Ascending aorta (tissue), 2 donors: ENCODE results near the gene RAMP1. TPM values are rescaled to one million over a fixed set of nuclear protein-coding genes. Genes with fewer than 3 reads are reported as not detected.
A peak's percentile ranks its signal among the peaks of the same experiment; 100 is the strongest.

Source experiments
- DNase-seq, 2 donors: peaks; one replicate each; pipeline ENCODE4 v3.0.0-alpha.2; 2019; ENCODE audit warnings: low spot score in 2 of 2
- H3K27ac ChIP-seq, 2 donors: fragments of 200-600 bp; sonication (generic); one replicate each; pipeline ENCODE4 v1.5.1; 2016 to 2017; ENCODE audit warnings: mild to moderate bottlenecking in 1 of 2
- H3K27me3 ChIP-seq: fragments of 200-600 bp; sonication (generic); one replicate; pipeline ENCODE4 v1.5.1; 2017
- H3K36me3 ChIP-seq, 2 donors: fragments of 200-600 bp; sonication (generic); one replicate each; pipeline ENCODE4 v1.5.1; 2016
- H3K4me1 ChIP-seq, 2 donors: fragments of 200-600 bp; sonication (generic); one replicate each; pipeline ENCODE4 v1.5.1; 2016 to 2017; ENCODE audit warnings: mild to moderate bottlenecking in 1 of 2
- H3K4me3 ChIP-seq, 2 donors: fragments of 200-600 bp; sonication (generic); one replicate each; pipeline ENCODE4 v1.5.1; 2016 to 2017; ENCODE audit warnings: mild to moderate bottlenecking in 1 of 2
- H3K9me3 ChIP-seq, 2 donors: fragments of 200-600 bp; sonication (generic); one replicate each; pipeline ENCODE4 v1.5.1; 2016
- intact Hi-C: fragments of 100-400 bp; cut with DNase I; formaldehyde crosslinking; loops from one replicate; pipeline ENCODE4 v1.15.1; 2023
- total RNA-seq: library from RNA; depleted of rRNA; stranded (reverse); fragments of >200 nt; gene quantifications from one replicate; pipeline ENCODE4 v1.1.0, GENCODE V29; 2016
- TF ChIP-seq, protein P1 (sequence below), 3 experiments: fragments of 200-600 bp in 2 of 3; fragments of 450-650 bp in 1 of 3; sonication (generic) in 2 of 3; IDR thresholded peaks; one replicate each; pipeline ENCODE4 v1.5.1; 2016 to 2019; ENCODE audit warnings: antibody characterized with exemption in 3 of 3, mild to moderate bottlenecking in 1 of 3, moderate library complexity in 1 of 3

Gene RAMP1
- total RNA-seq, 1 donor from 2014 or later: 191 TPM

DNA sequence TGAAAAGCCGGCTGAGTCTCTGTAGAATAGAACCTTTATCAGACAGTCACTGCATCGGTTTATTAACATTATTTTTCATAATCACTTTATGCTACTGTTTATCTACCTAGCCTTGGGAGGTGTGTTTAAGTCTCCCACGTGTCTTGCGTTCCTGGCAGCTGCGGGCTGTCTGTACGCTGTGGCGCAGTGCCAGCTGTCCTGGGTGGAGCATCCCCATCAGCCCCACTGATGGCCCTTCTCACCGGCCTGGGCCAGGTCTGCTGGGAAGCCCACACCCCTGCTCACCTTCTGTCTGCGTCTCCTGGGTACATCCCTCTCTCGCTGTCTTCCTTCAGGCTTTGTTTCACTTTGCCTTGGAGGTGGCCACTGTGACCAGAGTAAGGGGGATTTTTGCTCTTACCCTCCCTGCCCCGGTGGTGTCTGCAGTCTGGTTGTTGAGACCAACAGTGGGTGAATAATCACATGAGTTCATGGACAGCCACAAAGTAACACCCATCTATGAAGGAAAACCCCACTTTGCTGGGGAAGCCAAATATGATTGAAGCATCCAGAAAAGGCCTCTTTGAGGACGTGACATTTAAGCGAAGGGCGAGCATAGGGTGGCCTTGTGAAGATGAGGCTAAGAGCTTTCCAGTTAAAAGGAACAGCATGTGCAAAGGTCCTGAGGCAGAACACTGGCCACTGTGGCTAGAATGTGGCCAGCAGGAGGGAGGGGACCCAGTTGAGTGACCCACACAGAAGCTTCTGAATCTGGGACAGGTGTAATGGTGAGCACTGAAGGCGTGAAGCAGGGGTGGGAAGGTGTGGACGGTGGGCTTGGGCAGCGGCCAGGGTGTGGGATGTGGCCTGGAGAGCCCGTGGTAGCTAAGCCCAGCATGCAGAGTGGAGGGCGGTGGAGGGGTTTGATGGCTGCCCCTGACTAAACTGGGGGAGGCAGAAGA lies 41.7 kb downstream of the RAMP1 start:
- peak overlapping the region; percentile 96 to 99 for H3K27ac ChIP-seq
- H3K27me3 ChIP-seq: no peaks in the 10 kb centered on the region
- H3K4me1 ChIP-seq: peaks cover 34 to 81% of the 10 kb centered on the region in 2 donors
- no peaks in the 10 kb centered on the region for H3K9me3 ChIP-seq
- TF ChIP-seq, protein P1, sequence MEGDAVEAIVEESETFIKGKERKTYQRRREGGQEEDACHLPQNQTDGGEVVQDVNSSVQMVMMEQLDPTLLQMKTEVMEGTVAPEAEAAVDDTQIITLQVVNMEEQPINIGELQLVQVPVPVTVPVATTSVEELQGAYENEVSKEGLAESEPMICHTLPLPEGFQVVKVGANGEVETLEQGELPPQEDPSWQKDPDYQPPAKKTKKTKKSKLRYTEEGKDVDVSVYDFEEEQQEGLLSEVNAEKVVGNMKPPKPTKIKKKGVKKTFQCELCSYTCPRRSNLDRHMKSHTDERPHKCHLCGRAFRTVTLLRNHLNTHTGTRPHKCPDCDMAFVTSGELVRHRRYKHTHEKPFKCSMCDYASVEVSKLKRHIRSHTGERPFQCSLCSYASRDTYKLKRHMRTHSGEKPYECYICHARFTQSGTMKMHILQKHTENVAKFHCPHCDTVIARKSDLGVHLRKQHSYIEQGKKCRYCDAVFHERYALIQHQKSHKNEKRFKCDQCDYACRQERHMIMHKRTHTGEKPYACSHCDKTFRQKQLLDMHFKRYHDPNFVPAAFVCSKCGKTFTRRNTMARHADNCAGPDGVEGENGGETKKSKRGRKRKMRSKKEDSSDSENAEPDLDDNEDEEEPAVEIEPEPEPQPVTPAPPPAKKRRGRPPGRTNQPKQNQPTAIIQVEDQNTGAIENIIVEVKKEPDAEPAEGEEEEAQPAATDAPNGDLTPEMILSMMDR (IDR thresholded peaks at IDR 0.05): no peak
- no peak overlapping the region for H3K4me3 ChIP-seq
- H3K36me3 ChIP-seq: peaks cover 8 to 9% of the 10 kb centered on the region in 2 donors
- intact Hi-C loops: no loop called here
- no peak for DNase-seq

DNA sequence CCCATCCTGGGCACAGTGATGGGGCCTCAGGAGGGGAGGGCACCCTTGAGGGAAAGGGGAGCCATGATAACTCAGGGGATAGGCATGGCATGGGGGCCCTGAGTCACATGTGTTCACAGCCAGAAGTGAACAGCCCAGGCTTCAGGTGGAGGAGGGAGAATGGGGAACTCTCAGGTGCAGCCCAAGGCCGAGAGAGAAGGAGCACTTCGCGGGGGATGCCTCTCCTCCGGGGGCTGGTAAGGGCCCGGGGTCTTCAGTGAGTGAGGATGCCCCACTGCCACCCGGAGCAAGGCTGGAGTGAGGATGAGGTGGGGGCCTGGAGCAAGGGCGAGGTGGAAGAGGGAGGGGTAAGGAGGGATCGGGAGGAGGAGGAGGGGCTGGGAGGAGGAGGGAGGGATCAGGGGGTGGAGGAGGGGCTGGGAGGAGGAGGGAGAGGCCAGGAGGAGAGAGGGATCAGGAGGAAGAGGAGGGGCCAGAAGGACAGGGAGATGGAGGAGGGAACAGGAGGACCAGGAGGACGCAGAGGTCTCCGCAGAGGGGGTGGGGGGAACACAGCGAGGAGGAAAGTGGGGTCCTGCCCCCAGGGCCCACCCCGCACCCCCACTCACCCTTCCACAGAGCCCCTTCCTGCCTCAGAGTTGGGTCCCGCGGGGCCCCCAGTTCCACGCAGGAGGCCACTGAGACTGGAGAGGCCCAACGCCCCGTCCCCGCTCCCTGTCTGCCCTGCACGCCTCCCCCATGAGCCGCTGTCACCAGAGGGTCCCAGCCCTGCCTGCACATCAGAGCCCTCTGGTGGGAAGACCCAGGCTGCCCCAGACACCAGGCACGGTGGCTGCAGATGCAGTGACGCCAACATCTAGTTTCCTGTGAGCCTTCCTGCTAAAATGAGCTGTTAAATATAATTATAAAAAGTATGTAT lies 42.8 kb downstream of the RAMP1 start:
- TF ChIP-seq, protein P1 (IDR thresholded peaks at IDR 0.05): no peak
- intact Hi-C loops: no loop called here
- Histone ChIP-seq H3K36me3 (peaks cover 8 to 9% of the 10 kb centered on the region in 2 donors), H3K27ac (peak overlapping the region; percentile 96 to 99), H3K27me3 (no peaks in the 10 kb centered on the region), H3K9me3 (peaks cover 0 to 5% of the 10 kb centered on the region in 2 donors), H3K4me3 (no peak overlapping the region), H3K4me1 (peaks cover 26 to 73% of the 10 kb centered on the region in 2 donors)
- no peak for DNase-seq

DNA sequence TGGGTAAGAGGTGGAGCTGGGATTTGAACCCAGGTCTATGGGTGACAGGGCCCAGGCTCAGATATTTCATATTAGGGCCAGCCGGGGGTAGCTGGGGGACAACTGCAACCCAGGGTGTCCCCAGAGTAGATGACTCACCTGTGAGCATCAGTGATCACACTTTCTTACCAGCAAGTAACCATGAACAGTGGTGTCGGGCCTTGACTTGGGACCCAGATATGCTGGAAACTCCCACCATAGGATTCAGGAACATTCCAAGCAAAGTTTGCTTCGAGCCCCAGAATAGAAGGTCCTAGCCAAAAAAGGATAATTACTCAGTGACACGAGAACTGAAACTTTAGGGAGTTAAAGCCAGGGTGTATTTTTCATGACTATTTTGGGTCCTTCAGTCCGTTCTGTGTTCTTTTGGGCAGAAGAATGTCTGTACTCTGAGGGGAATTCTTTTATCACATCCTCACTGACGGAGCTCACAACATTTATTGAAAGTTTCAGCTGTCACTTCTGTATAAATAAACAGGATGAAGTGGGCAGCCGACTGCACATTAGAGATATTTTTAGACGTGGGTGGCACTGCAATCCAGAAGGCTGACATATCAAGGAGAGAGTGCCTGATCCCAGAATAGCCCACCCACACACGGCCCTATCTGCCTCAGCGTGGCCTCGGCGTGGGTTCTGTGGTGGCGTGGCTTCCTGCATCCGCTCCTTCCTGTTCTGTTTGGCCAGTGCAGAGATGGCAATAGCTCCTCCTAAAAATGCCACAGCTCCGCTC lies 45.6 kb downstream of the RAMP1 start:
- Histone ChIP-seq H3K36me3 (peaks cover 10 to 27% of the 10 kb centered on the region in 2 donors), H3K4me3 (no peak overlapping the region), H3K27me3 (no peaks in the 10 kb centered on the region), H3K27ac (peak overlapping the region; percentile 96 to 99), H3K9me3 (peaks cover 0 to 9% of the 10 kb centered on the region in 2 donors), H3K4me1 (peaks cover 11 to 46% of the 10 kb centered on the region in 2 donors)
- peak; percentile 64 to 98 for DNase-seq
- TF ChIP-seq, protein P1 (IDR thresholded peaks at IDR 0.05): no peak
- intact Hi-C loops: loop anchor here (1.0 to 2.0 kb wide), 4 partner anchors 17 to 45 kb away; no protein-coding TSS in a partner anchor

DNA sequence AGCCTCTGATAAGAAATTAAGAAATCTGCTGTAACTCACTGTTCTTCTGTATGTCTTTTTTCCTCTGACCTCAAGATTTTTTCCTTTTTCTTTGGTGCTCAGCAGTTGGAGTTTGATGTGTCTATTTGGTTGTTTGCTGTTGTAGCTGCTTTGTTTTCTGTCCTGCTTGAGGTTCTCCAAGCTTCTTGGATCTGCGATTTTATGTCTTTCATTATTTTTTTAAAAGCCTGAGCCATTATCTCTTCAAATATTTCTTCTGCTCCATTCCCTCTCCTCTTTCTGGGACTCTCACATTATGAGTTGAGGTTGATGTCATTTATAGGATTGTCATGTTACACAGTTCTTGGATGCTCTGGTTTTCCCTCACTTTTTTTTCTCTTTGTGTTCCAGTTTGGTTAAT lies 47.7 kb downstream of the RAMP1 start:
- TF ChIP-seq, protein P1 (IDR thresholded peaks at IDR 0.05): no peak
- Histone ChIP-seq H3K36me3 (peaks cover 9 to 37% of the 10 kb centered on the region in 2 donors), H3K27ac (peak overlapping the region; percentile 96 to 99)

More for the DNA sequence above, 47.7 kb downstream of the RAMP1 start:
- no peak for DNase-seq
- intact Hi-C loops: no loop called here
- peaks cover 0 to 9% of the 10 kb centered on the region in 2 donors for H3K9me3 ChIP-seq
- H3K4me3 ChIP-seq: no peak overlapping the region
- H3K27me3 ChIP-seq: no peaks in the 10 kb centered on the region
- H3K4me1 ChIP-seq: peaks cover 8 to 29% of the 10 kb centered on the region in 2 donors
